ENCODE data around the gene LRRK1.

DNA sequence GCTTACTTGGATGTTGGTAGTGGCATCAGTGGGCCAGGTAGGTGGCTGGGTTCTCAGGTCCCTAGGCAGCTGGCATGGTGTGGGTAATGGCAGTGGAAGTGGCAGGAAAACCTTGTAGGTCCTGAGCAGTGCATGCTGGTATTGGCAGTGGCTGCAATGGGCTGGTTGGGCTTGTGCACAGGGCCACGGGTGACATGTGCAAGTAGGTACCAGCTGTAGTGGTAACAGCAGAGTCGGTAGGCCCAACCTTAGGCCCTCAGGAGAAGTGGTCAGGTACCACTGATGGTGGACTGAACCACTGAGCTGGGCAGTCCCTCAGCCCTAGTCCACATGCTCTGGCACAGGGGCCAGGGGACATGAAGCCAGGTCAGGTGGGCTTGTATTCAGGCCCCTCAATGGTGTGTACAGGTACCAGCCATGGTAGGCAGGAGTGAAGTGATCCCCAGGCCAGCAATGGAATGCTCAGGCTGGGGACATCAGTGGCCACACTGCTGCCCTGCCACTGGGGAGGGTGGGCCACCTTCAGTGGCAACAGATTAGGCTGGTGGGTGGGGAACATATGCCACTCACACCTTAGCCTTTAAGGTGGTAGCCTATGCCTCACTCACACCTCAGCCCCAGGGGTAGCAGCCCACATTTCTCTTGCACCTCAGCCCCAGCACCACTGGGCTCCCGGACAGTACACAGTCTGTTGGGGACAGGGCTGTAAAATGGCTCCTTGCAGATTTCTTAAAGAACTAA lies 118.1 kb downstream of the LRRK1 start:
- TF ChIP-seq POLR2AphosphoS5 (IDR thresholded peaks at IDR 0.05), result no peak
- TF ChIP-seq, protein P1, sequence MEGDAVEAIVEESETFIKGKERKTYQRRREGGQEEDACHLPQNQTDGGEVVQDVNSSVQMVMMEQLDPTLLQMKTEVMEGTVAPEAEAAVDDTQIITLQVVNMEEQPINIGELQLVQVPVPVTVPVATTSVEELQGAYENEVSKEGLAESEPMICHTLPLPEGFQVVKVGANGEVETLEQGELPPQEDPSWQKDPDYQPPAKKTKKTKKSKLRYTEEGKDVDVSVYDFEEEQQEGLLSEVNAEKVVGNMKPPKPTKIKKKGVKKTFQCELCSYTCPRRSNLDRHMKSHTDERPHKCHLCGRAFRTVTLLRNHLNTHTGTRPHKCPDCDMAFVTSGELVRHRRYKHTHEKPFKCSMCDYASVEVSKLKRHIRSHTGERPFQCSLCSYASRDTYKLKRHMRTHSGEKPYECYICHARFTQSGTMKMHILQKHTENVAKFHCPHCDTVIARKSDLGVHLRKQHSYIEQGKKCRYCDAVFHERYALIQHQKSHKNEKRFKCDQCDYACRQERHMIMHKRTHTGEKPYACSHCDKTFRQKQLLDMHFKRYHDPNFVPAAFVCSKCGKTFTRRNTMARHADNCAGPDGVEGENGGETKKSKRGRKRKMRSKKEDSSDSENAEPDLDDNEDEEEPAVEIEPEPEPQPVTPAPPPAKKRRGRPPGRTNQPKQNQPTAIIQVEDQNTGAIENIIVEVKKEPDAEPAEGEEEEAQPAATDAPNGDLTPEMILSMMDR (IDR thresholded peaks at IDR 0.05), result no peak
- TF ChIP-seq POLR2A (IDR thresholded peaks at IDR 0.05), result no peak

Data from prostate gland (tissue), 2 donors.